IMR-90 (cell line): ENCODE measurements around the gene PPIA. TPM values are rescaled to one million over a fixed set of nuclear protein-coding genes. Genes with fewer than 3 reads are reported as not detected.

Experiments
- ATAC-seq: fragments of 200-7000 bp; cut with Tn5 transposase; 2 replicates; pipeline ENCODE4 v1.9.1; 2020; ENCODE audit warnings: low read depth, mild to moderate bottlenecking, moderate library complexity
- BruUV-seq: library from RNA; stranded (reverse); fragments of 400-500 nt; replicated peaks from 2 replicates; lab custom pipeline; 2021; lab: Mats Ljungman, UMichigan
- CTCF ChIA-PET: fragments of 300-600 bp; formaldehyde crosslinking; extraction: SDS; loops from one replicate; lab custom pipeline; 2021; ENCODE audit warnings: antibody characterized with exemption; lab: Yijun Ruan, JAX
- POLR2A ChIA-PET: fragments of 300-600 bp; sonication (Branson Sonifier 250); formaldehyde crosslinking; loops from one replicate; lab custom pipeline; 2022; ENCODE audit warnings: antibody characterized with exemption; ENCODE audit not compliant: unreplicated experiment; lab: Charles Lee
- DNase-seq: peaks from one replicate; pipeline ENCODE4 v3.0.0; 2013
- H2AFZ ChIP-seq: replicated peaks from 2 replicates; pipeline ENCODE3; 2013; ENCODE audit warnings: low read length, mild to moderate bottlenecking; ENCODE audit not compliant: poor library complexity
- H2AK5ac ChIP-seq: 2 replicates; pipeline ENCODE4 v1.6.1; 2013; ENCODE audit warnings: low read depth, low read length, inconsistent platforms
- H2AK9ac ChIP-seq: replicated peaks from 2 replicates; pipeline ENCODE3; 2013; ENCODE audit warnings: mild to moderate bottlenecking, low read depth, low read length, moderate library complexity; ENCODE audit not compliant: poor library complexity
- H2BK120ac ChIP-seq: 2 replicates; pipeline ENCODE4 v1.6.1; 2013; ENCODE audit warnings: low read depth, low read length, inconsistent platforms
- H2BK15ac ChIP-seq: 3 replicates; pipeline ENCODE4 v1.6.1; 2013; ENCODE audit warnings: low read depth, low read length, inconsistent platforms
- H2BK20ac ChIP-seq: 2 replicates; pipeline ENCODE4 v1.6.1; 2013; ENCODE audit warnings: low read depth, mild to moderate bottlenecking, inconsistent platforms, low read length, moderate library complexity
- H2BK5ac ChIP-seq: 2 replicates; pipeline ENCODE4 v1.6.1; 2013; ENCODE audit warnings: mild to moderate bottlenecking, low read depth, low read length, inconsistent platforms; ENCODE audit not compliant: poor library complexity, severe bottlenecking
- H3K14ac ChIP-seq: replicated peaks from 2 replicates; pipeline ENCODE4 v1.6.1; 2013; ENCODE audit warnings: low read depth, low read length, inconsistent platforms
- H3K18ac ChIP-seq: 2 replicates; pipeline ENCODE4 v1.6.1; 2013; ENCODE audit warnings: low read depth, low read length, control low read depth
- H3K23ac ChIP-seq: 2 replicates; pipeline ENCODE4 v1.6.1; 2013; ENCODE audit warnings: low read depth, low read length, inconsistent platforms
- H3K27ac ChIP-seq: 2 replicates; pipeline ENCODE4 v1.5.1; 2013; ENCODE audit warnings: mild to moderate bottlenecking, control low read depth, low read length; ENCODE audit not compliant: insufficient read depth
- H3K27me3 ChIP-seq: 2 replicates; pipeline ENCODE4 v1.6.1; 2013; ENCODE audit warnings: low read length; ENCODE audit not compliant: control insufficient read depth, insufficient read depth
- H3K36me3 ChIP-seq: 2 replicates; pipeline ENCODE4 v1.6.1; 2013; ENCODE audit warnings: low read length, mixed read lengths; ENCODE audit not compliant: control insufficient read depth, insufficient read depth
- H3K4ac ChIP-seq: 2 replicates; pipeline ENCODE4 v1.6.1; 2013; ENCODE audit warnings: low read depth, low read length, inconsistent platforms
- H3K4me1 ChIP-seq: 2 replicates; pipeline ENCODE4 v1.6.1; 2013; ENCODE audit warnings: low read length, mixed read lengths; ENCODE audit not compliant: control insufficient read depth, insufficient read depth
- H3K4me2 ChIP-seq: 2 replicates; pipeline ENCODE4 v1.6.1; 2013; ENCODE audit warnings: low read depth, mild to moderate bottlenecking, control low read depth, low read length, moderate library complexity
- H3K4me3 ChIP-seq: 2 replicates; pipeline ENCODE4 v1.5.1; 2013; ENCODE audit warnings: low read depth, mild to moderate bottlenecking, control low read depth, low read length, moderate library complexity; ENCODE audit not compliant: insufficient read depth
- H3K56ac ChIP-seq: 2 replicates; pipeline ENCODE4 v1.6.1; 2013; ENCODE audit warnings: low read length, inconsistent platforms; ENCODE audit not compliant: insufficient read depth; ENCODE audit errors: extremely low read depth
- H3K79me1 ChIP-seq, 2 experiments: 2 replicates each; pipeline ENCODE4 v1.6.1; 2013; ENCODE audit warnings: low read length in 2 of 2, inconsistent platforms in 1 of 2, low read depth in 1 of 2
- H3K9ac ChIP-seq: 2 replicates; pipeline ENCODE4 v1.6.1; 2013; ENCODE audit warnings: low read depth, low read length, control low read depth
- H3K9me1 ChIP-seq: 2 replicates; pipeline ENCODE4 v1.6.1; 2013; ENCODE audit warnings: low read length, inconsistent platforms; ENCODE audit not compliant: insufficient read depth
- H3K9me3 ChIP-seq: 2 replicates; pipeline ENCODE4 v1.6.1; 2013; ENCODE audit warnings: low read length; ENCODE audit not compliant: control insufficient read depth, insufficient read depth
- H4K20me1 ChIP-seq: 2 replicates; pipeline ENCODE4 v1.6.1; 2013; ENCODE audit warnings: low read length, inconsistent platforms; ENCODE audit not compliant: insufficient read depth
- H4K5ac ChIP-seq: 2 replicates; pipeline ENCODE4 v1.6.1; 2013; ENCODE audit warnings: mild to moderate bottlenecking, low read depth, low read length, control low read depth
- H4K8ac ChIP-seq, 2 experiments: 2 replicates each; pipeline ENCODE4 v1.6.1; 2013; ENCODE audit warnings: low read depth in 2 of 2, low read length in 2 of 2, control low read depth in 1 of 2, inconsistent platforms in 1 of 2
- H4K91ac ChIP-seq: 2 replicates; pipeline ENCODE4 v1.6.1; 2013; ENCODE audit warnings: low read depth, low read length, inconsistent platforms; ENCODE audit not compliant: insufficient read depth
- BHLHE40 ChIP-seq: fragments of 150-350 bp; IDR thresholded peaks from 2 replicates; pipeline ENCODE4 v1.6.1; 2016; ENCODE audit warnings: mild to moderate bottlenecking, low read depth, low read length
- CEBPB ChIP-seq: IDR thresholded peaks from 2 replicates; pipeline ENCODE4 v1.6.1; 2012; ENCODE audit warnings: low read depth, low read length, improper control_type of control experiment
- FOS ChIP-seq: fragments of 150-350 bp; IDR thresholded peaks from 2 replicates; pipeline ENCODE4 v1.6.1; 2016; ENCODE audit warnings: low read depth, low read length
- MXI1 ChIP-seq: IDR thresholded peaks from 2 replicates; pipeline ENCODE4 v1.6.1; 2012; ENCODE audit warnings: low read depth, mild to moderate bottlenecking, low read length, moderate library complexity, borderline replicate concordance
- NFE2L2 ChIP-seq: fragments of 150-350 bp; IDR thresholded peaks from 2 replicates; pipeline ENCODE4 v1.6.1; 2016; ENCODE audit warnings: low read depth, mild to moderate bottlenecking, low read length
- POLR2A ChIP-seq: IDR thresholded peaks from 2 replicates; pipeline ENCODE4 v1.6.1; 2012; ENCODE audit warnings: mild to moderate bottlenecking, low read depth, low read length
- SMC3 ChIP-seq: fragments of 150-350 bp; IDR thresholded peaks from 2 replicates; pipeline ENCODE4 v1.6.1; 2016; ENCODE audit warnings: low read depth, mild to moderate bottlenecking, antibody characterized with exemption, low read length, moderate library complexity
- WGBS, 2 experiments: methylation state at CpG; one replicate each; pipeline versions ENCODE4 v1.1.5 to v1.1.7; 2013; ENCODE audit warnings: missing lambda C conversion rate in 2 of 2; ENCODE audit not compliant: insufficient read length in 1 of 2; ENCODE audit errors: extremely low coverage in 2 of 2; 5-methylcytosine and 5-hydroxymethylcytosine counted together
- dilution Hi-C: fragments of 300-500 bp; cut with HindIII; formaldehyde crosslinking; loops from one replicate; pipeline ENCODE4 v1.14.3; 2018; ENCODE audit warnings: low sequenced_read_pairs; ENCODE audit not compliant: unreplicated experiment
- in situ Hi-C: fragments of 300-500 bp; cut with MboI; formaldehyde crosslinking; loops from 3 replicates; pipeline ENCODE4 v1.14.3; 2019; ENCODE audit warnings: low sequenced_read_pairs, inconsistent platforms, mixed read lengths
- intact Hi-C: fragments of 100-400 bp; cut with micrococcal nuclease; formaldehyde crosslinking; loops from 2 replicates; pipeline ENCODE4 v1.10.0; 2022
- polyA plus RNA-seq, 3 experiments: library from polyadenylated mRNA; depleted of rRNA; stranded (reverse); fragments of >200 nt; gene quantifications; 2 replicates each; pipeline ENCODE4 v1.2.3, GENCODE V29; 2012; ENCODE audit warnings: low replicate concordance in 1 of 3
- total RNA-seq: library from RNA; depleted of rRNA; stranded (reverse); fragments of >200 nt; gene quantifications from 2 replicates; pipeline ENCODE4 v1.2.3, GENCODE V29; 2012
- TF ChIP-seq, protein P1 (sequence below): fragments of 150-350 bp; IDR thresholded peaks from 2 replicates; pipeline ENCODE4 v1.6.1; 2017; ENCODE audit warnings: mild to moderate bottlenecking, antibody characterized with exemption, low read length, low read depth

The PPIA gene
- total and polyA plus RNA-seq, 2 of the 4 experiments (the other 2 are of a cell fraction), result 3,396 to 4,883 TPM

DNA sequence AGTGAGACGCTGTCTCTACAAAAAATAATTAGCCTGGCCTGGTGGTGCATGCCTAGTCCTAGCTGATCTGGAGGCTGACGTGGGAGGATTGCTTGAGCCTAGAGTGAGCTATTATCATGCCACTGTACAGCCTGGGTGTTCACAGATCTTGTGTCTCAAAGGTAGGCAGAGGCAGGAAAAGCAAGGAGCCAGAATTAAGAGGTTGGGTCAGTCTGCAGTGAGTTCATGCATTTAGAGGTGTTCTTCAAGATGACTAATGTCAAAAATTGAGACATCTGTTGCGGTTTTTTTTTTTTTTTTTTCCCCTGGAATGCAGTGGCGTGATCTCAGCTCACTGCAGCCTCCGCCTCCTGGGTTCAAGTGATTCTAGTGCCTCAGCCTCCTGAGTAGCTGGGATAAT lies 5.4 kb downstream of the PPIA start:
- intact Hi-C loops, result no loop called here
- no peak overlapping the region for H2AFZ ChIP-seq
- no peak overlapping the region for H3K4me3 ChIP-seq
- peaks cover 2% of the 10 kb centered on the region; the same call in 1 of the 2 replicates for H3K4me1 ChIP-seq
- in situ Hi-C loops, result no loop called here
- H3K36me3 ChIP-seq, result peaks cover 42% of the 10 kb centered on the region
- DNase-seq, result peak; percentile 37
- H3K56ac ChIP-seq, result no peak overlapping the region
- H3K9me3 ChIP-seq, result no peaks in the 10 kb centered on the region
- H3K27ac ChIP-seq, result no peak overlapping the region
- H2BK5ac ChIP-seq, result no peak overlapping the region
- peak overlapping the region; percentile 34; the same call in 1 of the 2 replicates for H3K23ac ChIP-seq
- dilution Hi-C loops, result no loop called here
- peaks cover 12% of the 10 kb centered on the region for H3K9me1 ChIP-seq
- BruUV-seq, result no TSS peak
- H2AK5ac ChIP-seq, result no peak overlapping the region
- H3K4me2 ChIP-seq, result no peak overlapping the region
- no peak for TF ChIP-seq SMC3
- TF ChIP-seq, protein P1, sequence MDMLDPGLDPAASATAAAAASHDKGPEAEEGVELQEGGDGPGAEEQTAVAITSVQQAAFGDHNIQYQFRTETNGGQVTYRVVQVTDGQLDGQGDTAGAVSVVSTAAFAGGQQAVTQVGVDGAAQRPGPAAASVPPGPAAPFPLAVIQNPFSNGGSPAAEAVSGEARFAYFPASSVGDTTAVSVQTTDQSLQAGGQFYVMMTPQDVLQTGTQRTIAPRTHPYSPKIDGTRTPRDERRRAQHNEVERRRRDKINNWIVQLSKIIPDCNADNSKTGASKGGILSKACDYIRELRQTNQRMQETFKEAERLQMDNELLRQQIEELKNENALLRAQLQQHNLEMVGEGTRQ, result no peak
- no peak for TF ChIP-seq NFE2L2
- TF ChIP-seq FOS, result no peak
- TF ChIP-seq CEBPB, result no peak
- TF ChIP-seq POLR2A, result no peak
- no peak for TF ChIP-seq MXI1
- no peak for TF ChIP-seq BHLHE40
- H3K4ac ChIP-seq, result no peak overlapping the region
- no peak overlapping the region for H4K5ac ChIP-seq
- POLR2A ChIA-PET, result no interaction called here
- ATAC-seq, result no peak
- H3K14ac ChIP-seq, result no peak overlapping the region
- H4K8ac ChIP-seq, result no peak overlapping the region
- H2AK9ac ChIP-seq, result peak overlapping the region; percentile 9
- H3K79me1 ChIP-seq, result peaks cover 10 to 49% of the 10 kb centered on the region in 2 experiments; a peak in 3 of 4 replicates
- no peak overlapping the region for H2BK15ac ChIP-seq
- no peak overlapping the region for H2BK120ac ChIP-seq
- no peak overlapping the region for H3K9ac ChIP-seq
- no peak overlapping the region; the same call in 1 of the 2 replicates for H2BK20ac ChIP-seq
- no peaks in the 10 kb centered on the region for H3K27me3 ChIP-seq
- CTCF ChIA-PET, result no interaction called here
- H4K20me1 ChIP-seq, result peaks cover 78% of the 10 kb centered on the region
- no peak overlapping the region for H4K91ac ChIP-seq
- no peak overlapping the region for H3K18ac ChIP-seq
- WGBS, 2 experiments, result 95% methylated on average over 2 of the region's 5 CpGs; no CpG with 5 or more reads in 1 of the 2 experiments
